Colonic mucosa (tissue), 4 donors: Measurements from ENCODE around the gene PLEKHF1. TPM values are rescaled to one million over a fixed set of nuclear protein-coding genes. Genes with fewer than 3 reads are reported as not detected.
A peak's percentile ranks its signal among the peaks of the same experiment; 100 is the strongest.

ENCODE experiments used
- DNase-seq: peaks from one replicate; pipeline ENCODE4 v3.0.0-alpha.2; 2020
- H3K27ac ChIP-seq: fragments of 200-600 bp; one replicate; pipeline ENCODE4 v1.8.0; 2021
- H3K27me3 ChIP-seq: fragments of 200-600 bp; one replicate; pipeline ENCODE4 v1.8.0; 2021
- H3K36me3 ChIP-seq: fragments of 200-600 bp; one replicate; pipeline ENCODE4 v1.8.0; 2021
- H3K4me1 ChIP-seq: fragments of 200-600 bp; one replicate; pipeline ENCODE4 v1.8.0; 2021; ENCODE audit warnings: mild to moderate bottlenecking
- H3K4me3 ChIP-seq: fragments of 200-600 bp; one replicate; pipeline ENCODE4 v1.8.0; 2021
- H3K9ac ChIP-seq, 2 donors: one replicate each; pipeline ENCODE4 v1.7.0; 2013; ENCODE audit warnings: control low read depth in 2 of 2, low read depth in 2 of 2, low read length in 2 of 2
- H3K9me3 ChIP-seq: fragments of 200-600 bp; one replicate; pipeline ENCODE4 v1.8.0; 2021
- CTCF ChIP-seq: fragments of 200-600 bp; IDR thresholded peaks from one replicate; pipeline ENCODE4 v1.8.0; 2022; ENCODE audit warnings: antibody characterized with exemption, mild to moderate bottlenecking
- intact Hi-C: fragments of 100-400 bp; cut with DNase I; formaldehyde crosslinking; loops from one replicate; pipeline ENCODE4 v1.14.1; 2022
- total RNA-seq, 2 donors: library from RNA; stranded (reverse); fragmentation: NEBNext Ultra II Directional in 1 of 2; extraction: Animal tissue kit (Norgen Biotek cat#: 25700) in 1 of 2; gene quantifications; one replicate each; pipeline ENCODE4 v1.2.1, GENCODE V29; 2021
- donor health status: healthy.
- donor health status: DM: no; HTN: no; CAD: no.
- donor health status: DM: no; HTN: no; CAD: no.

The PLEKHF1 gene
- total RNA-seq, 2 donors from 2014 or later, result 2.8 to 3.4 TPM

DNA sequence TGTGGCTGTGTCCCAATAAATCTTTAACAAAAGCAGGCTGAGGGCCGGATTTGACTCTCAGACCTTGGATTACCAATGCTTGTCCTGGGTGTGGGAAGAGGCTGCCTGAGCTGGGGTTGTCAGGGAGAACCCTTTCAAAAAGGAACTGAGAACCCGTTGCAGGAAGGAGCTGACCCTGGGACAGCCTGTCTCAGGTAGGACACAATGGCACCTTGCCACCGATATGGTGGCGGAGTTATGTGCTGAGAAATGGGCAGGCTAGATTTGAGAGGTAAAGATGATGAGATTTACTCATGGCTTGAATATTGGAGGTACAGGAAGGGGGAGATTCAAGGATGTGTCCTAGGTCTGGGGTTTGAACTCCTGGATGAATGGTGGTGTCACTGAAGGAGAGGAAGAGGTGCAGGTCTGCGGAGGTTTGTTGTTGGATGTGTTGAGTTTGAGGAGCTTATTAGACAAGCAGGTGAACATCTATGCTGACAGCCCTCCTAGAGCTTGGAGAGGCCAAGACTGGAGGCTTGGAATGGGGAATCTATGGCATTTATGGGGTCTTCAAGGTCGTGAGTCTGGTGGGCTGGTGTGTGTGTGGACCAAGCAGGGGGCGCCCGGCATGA lies 7.2 kb downstream of the PLEKHF1 start:
- Histone ChIP-seq H3K27me3 (no peaks in the 10 kb centered on the region), H3K9me3 (no peaks in the 10 kb centered on the region), H3K27ac (peak overlapping the region; percentile 40), H3K4me3 (no peak overlapping the region), H3K36me3 (no peaks in the 10 kb centered on the region), H3K4me1 (no peaks in the 10 kb centered on the region), H3K9ac (no peak overlapping the region)
- DNase-seq, result no peak
- intact Hi-C loops, result no loop called here
- no peak for TF ChIP-seq CTCF

DNA sequence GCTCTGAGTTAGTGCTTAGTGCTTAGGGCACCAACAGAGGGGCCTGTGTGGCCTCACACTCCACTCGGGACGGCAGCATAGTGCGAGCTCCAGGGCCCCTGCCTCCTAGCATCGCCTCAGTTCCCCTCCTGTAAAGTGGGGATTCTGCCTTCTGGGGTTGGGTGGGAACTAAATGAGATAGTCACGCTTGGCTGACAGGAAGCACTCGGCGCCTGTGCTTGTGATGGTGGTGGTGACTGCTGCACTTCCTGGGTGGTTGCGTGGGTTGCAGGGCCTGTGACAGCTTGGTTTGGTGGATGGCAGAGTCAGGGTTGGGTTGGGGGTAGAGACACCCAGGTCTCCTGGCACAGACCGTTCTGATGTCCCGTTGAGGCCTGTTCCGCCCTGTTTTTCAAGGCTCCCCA lies 7.7 kb downstream of the PLEKHF1 start:
- H3K4me1 ChIP-seq, result no peaks in the 10 kb centered on the region

DNA sequence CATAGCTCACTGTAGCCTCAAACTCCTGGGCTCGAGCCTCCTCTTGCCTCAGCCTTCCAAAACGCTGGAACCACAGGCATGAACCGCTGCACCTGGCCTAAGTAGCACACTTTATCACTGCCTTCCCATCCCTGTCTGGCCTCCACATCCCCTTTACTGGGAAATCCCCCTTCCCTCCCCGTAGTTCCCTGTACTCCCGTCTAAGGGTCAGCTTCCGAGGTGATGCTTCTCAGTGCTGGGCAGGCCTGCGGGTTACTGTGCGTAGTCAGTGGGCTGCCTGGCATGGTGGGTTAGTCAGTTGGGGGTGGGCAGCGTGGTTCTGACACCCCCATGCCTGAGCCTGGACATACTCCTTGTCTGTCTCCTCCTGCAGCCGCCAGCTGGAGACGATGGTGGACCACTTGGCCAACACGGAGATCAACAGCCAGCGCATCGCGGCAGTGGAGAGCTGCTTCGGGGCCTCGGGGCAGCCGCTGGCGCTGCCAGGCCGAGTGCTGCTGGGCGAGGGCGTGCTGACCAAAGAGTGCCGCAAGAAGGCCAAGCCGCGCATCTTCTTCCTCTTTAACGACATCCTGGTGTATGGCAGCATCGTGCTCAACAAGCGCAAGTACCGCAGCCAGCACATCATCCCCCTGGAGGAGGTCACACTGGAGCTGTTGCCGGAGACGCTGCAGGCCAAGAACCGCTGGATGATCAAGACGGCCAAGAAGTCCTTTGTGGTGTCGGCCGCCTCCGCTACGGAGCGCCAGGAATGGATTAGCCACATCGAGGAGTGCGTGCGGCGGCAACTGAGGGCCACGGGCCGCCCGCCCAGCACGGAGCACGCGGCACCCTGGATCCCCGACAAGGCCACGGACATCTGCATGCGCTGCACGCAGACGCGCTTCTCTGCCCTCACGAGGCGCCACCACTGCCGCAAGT lies 8.4 kb downstream of the PLEKHF1 start:
- H3K36me3 ChIP-seq, result no peaks in the 10 kb centered on the region
- DNase-seq, result no peak
- peak overlapping the region in 1 of 2 donors; percentile 24 for H3K9ac ChIP-seq
- H3K27me3 ChIP-seq, result no peaks in the 10 kb centered on the region
- peak overlapping the region; percentile 29 for H3K27ac ChIP-seq
- TF ChIP-seq CTCF, result no peak
- H3K4me1 ChIP-seq, result no peaks in the 10 kb centered on the region
- intact Hi-C loops, result no loop called here
- H3K4me3 ChIP-seq, result no peak overlapping the region
- no peaks in the 10 kb centered on the region for H3K9me3 ChIP-seq

More for the DNA sequence above, 7.7 kb downstream of the PLEKHF1 start:
- no peak for TF ChIP-seq CTCF
- no peak for DNase-seq
- Histone ChIP-seq H3K36me3 (no peaks in the 10 kb centered on the region), H3K27ac (peak overlapping the region; percentile 40), H3K9me3 (no peaks in the 10 kb centered on the region), H3K27me3 (no peaks in the 10 kb centered on the region), H3K9ac (no peak overlapping the region), H3K4me3 (no peak overlapping the region)
- intact Hi-C loops, result no loop called here

GRCh38 chr19:29674374-29675119 lies 9.3 kb downstream of the PLEKHF1 start:
- H3K9me3 ChIP-seq, result no peaks in the 10 kb centered on the region
- intact Hi-C loops, result no loop called here
- H3K4me3 ChIP-seq, result no peak overlapping the region
- no peaks in the 10 kb centered on the region for H3K4me1 ChIP-seq
- no peak overlapping the region for H3K9ac ChIP-seq
- no peak overlapping the region for H3K27ac ChIP-seq
- no peaks in the 10 kb centered on the region for H3K36me3 ChIP-seq
- DNase-seq, result no peak
- no peak for TF ChIP-seq CTCF
- no peaks in the 10 kb centered on the region for H3K27me3 ChIP-seq

- H3K36me3 ChIP-seq, result no peaks in the 10 kb centered on the region
- no peak overlapping the region for H3K4me3 ChIP-seq
- no peaks in the 10 kb centered on the region for H3K9me3 ChIP-seq
- intact Hi-C loops, result no loop called here
- H3K27me3 ChIP-seq, result no peaks in the 10 kb centered on the region
- DNase-seq, result no peak
- H3K4me1 ChIP-seq, result no peaks in the 10 kb centered on the region
- H3K27ac ChIP-seq, result no peak overlapping the region
- no peak for TF ChIP-seq CTCF
- H3K9ac ChIP-seq, result no peak overlapping the region
These were observed 9.9 kb downstream of the PLEKHF1 start for GRCh38 chr19:29675120-29675649.
